Keratinocyte (primary cell): ENCODE results near the gene ST3GAL2. TPM values are rescaled to one million over a fixed set of nuclear protein-coding genes. Genes with fewer than 3 reads are reported as not detected.
"Not testable (repeated sequence)": the region's sequence is repeated elsewhere in the genome, so short reads cannot be mapped to it uniquely, and the experiment has no call there.

ENCODE experiments used
- DNase-seq: peaks from one replicate; pipeline ENCODE4 v3.0.0-alpha.2; 2011; ENCODE audit warnings: low read depth, missing footprints, low spot score
- FAIRE-seq: peaks from 2 replicates; lab custom pipeline; 2011; peaks lifted over from hg19 to GRCh38; lab: Jason Lieb, UNC
- H2AFZ ChIP-seq: 2 replicates; pipeline ENCODE4 v1.6.0; 2012; ENCODE audit warnings: low read length, control low read depth, inconsistent platforms; ENCODE audit not compliant: control insufficient read depth
- H3K27ac ChIP-seq: 2 replicates; pipeline ENCODE4 v1.5.1; 2011; ENCODE audit warnings: low read length; ENCODE audit not compliant: control insufficient read depth, insufficient read depth
- H3K27me3 ChIP-seq: 3 replicates; pipeline ENCODE4 v1.6.0; 2011; ENCODE audit warnings: low read length; ENCODE audit not compliant: control insufficient read depth, insufficient read depth; ENCODE audit errors: extremely low read depth
- H3K36me3 ChIP-seq, 2 experiments: 2 replicates in 1 of 2; 3 replicates in 1 of 2; pipeline ENCODE4 v1.5.1; 2011; ENCODE audit warnings: low read length in 2 of 2, mild to moderate bottlenecking in 1 of 2; ENCODE audit not compliant: control insufficient read depth in 2 of 2, insufficient read depth in 2 of 2; ENCODE audit errors: extremely low read depth in 1 of 2
- H3K4me1 ChIP-seq: 3 replicates; pipeline ENCODE4 v1.5.1; 2011; ENCODE audit warnings: low read length; ENCODE audit not compliant: control insufficient read depth, insufficient read depth; ENCODE audit errors: extremely low read depth
- H3K4me2 ChIP-seq: 3 replicates; pipeline ENCODE4 v1.6.0; 2011; ENCODE audit warnings: low read depth, low read length; ENCODE audit not compliant: control insufficient read depth, insufficient read depth; ENCODE audit errors: extremely low read depth
- H3K4me3 ChIP-seq, 3 experiments: fragments of 200-600 bp in 1 of 3; sonication (generic) in 1 of 3; 2 replicates in 2 of 3; 3 replicates in 1 of 3; pipeline ENCODE4 v1.5.1; 2011 to 2016; ENCODE audit warnings: low read length in 3 of 3, mild to moderate bottlenecking in 3 of 3, control low read depth in 2 of 3, inconsistent platforms in 1 of 3, low read depth in 1 of 3, mixed read lengths in 1 of 3, mixed run types in 1 of 3, moderate library complexity in 1 of 3; ENCODE audit not compliant: control insufficient read depth in 2 of 3, insufficient read depth in 2 of 3; ENCODE audit errors: extremely low read depth in 1 of 3
- H3K79me2 ChIP-seq: 2 replicates; pipeline ENCODE4 v1.6.0; 2012; ENCODE audit warnings: low read length; ENCODE audit not compliant: control insufficient read depth, insufficient read depth
- H3K9ac ChIP-seq: 3 replicates; pipeline ENCODE4 v1.6.0; 2011; ENCODE audit warnings: low read length; ENCODE audit not compliant: control insufficient read depth, insufficient read depth; ENCODE audit errors: extremely low read depth
- H3K9me1 ChIP-seq: 3 replicates; pipeline ENCODE4 v1.6.0; 2011; ENCODE audit warnings: low read length; ENCODE audit not compliant: control insufficient read depth, insufficient read depth; ENCODE audit errors: extremely low read depth
- H3K9me3 ChIP-seq: 2 replicates; pipeline ENCODE4 v1.5.1; 2012; ENCODE audit warnings: low read depth, low read length; ENCODE audit not compliant: control insufficient read depth
- H4K20me1 ChIP-seq: 3 replicates; pipeline ENCODE4 v1.6.0; 2011; ENCODE audit warnings: low read length; ENCODE audit not compliant: control insufficient read depth, insufficient read depth; ENCODE audit errors: extremely low read depth
- EZH2 ChIP-seq: IDR thresholded peaks from one replicate; pipeline ENCODE4 v1.6.1; 2012; ENCODE audit warnings: inconsistent platforms, mild to moderate bottlenecking, low read length, moderate library complexity
- dilution Hi-C: fragments of 300-500 bp; cut with MboI; formaldehyde crosslinking; loops from one replicate; pipeline ENCODE4 v1.7.0; 2020; ENCODE audit warnings: low sequenced_read_pairs; ENCODE audit not compliant: extremely low pct_ligation_motif_present
- polyA plus RNA-seq, 5 experiments: library from polyadenylated mRNA; depleted of rRNA in 3 of 5; stranded (reverse) in 3 of 5; stranded (forward) in 1 of 5; unstranded in 1 of 5; fragments of >200 nt; gene quantifications; 1 replicate in 1 of 5; 2 replicates in 3 of 5; 3 replicates in 1 of 5; pipeline versions ENCODE4 v1.2.1 to v1.2.3, GENCODE V29; 2011 to 2012; ENCODE audit warnings: missing spikeins in 2 of 5, low read depth in 1 of 5, low replicate concordance in 1 of 5
- TF ChIP-seq, protein P1 (sequence below), 3 experiments: IDR thresholded peaks in 1 of 3; conservative IDR thresholded peaks in 1 of 3; optimal IDR thresholded peaks in 1 of 3; 2 replicates in 2 of 3; 3 replicates in 1 of 3; pipeline versions ENCODE3 to v1.5.1; 2011; ENCODE audit warnings: low read length in 3 of 3, mild to moderate bottlenecking in 3 of 3, moderate library complexity in 2 of 3, control low read depth in 1 of 3, inconsistent platforms in 1 of 3; ENCODE audit not compliant: insufficient read depth in 2 of 3; ENCODE audit errors: extremely low read depth in 1 of 3

The ST3GAL2 gene
- polyA plus RNA-seq, 1 donor (not counting 4 experiments of a cell fraction or from before 2014, with no cell fraction given), result 4.0 TPM

- DNase-seq (no peak), FAIRE-seq (no peak)
- Histone ChIP-seq H3K4me3 (no peak overlapping the region), H3K9me1 (no peaks in the 10 kb centered on the region), H3K27ac (no peak overlapping the region), H3K4me1 (no peaks in the 10 kb centered on the region), H3K36me3 (peaks cover 19 to 28% of the 10 kb centered on the region in 2 experiments), H3K9ac (no peak overlapping the region), H3K9me3 (no peaks in the 10 kb centered on the region), H2AFZ (no peak overlapping the region), H4K20me1 (no peaks in the 10 kb centered on the region), H3K4me2 (no peak overlapping the region), H3K27me3 (no peaks in the 10 kb centered on the region), H3K79me2 (no peaks in the 10 kb centered on the region)
- no peak for TF ChIP-seq EZH2
- TF ChIP-seq, protein P1, sequence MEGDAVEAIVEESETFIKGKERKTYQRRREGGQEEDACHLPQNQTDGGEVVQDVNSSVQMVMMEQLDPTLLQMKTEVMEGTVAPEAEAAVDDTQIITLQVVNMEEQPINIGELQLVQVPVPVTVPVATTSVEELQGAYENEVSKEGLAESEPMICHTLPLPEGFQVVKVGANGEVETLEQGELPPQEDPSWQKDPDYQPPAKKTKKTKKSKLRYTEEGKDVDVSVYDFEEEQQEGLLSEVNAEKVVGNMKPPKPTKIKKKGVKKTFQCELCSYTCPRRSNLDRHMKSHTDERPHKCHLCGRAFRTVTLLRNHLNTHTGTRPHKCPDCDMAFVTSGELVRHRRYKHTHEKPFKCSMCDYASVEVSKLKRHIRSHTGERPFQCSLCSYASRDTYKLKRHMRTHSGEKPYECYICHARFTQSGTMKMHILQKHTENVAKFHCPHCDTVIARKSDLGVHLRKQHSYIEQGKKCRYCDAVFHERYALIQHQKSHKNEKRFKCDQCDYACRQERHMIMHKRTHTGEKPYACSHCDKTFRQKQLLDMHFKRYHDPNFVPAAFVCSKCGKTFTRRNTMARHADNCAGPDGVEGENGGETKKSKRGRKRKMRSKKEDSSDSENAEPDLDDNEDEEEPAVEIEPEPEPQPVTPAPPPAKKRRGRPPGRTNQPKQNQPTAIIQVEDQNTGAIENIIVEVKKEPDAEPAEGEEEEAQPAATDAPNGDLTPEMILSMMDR (optimal IDR thresholded peaks at IDR 0.05 in 1 of 3, IDR thresholded peaks at IDR 0.05 in 1 of 3, conservative IDR thresholded peaks at IDR 0.05 in 1 of 3; ENCODE audit: extremely low read depth in 1 of 3, insufficient read depth in 2 of 3, low read length in 3 of 3), result no peak
- dilution Hi-C loops, result no loop called here
Measured at GRCh38 chr16:70370924-70371323, 68.0 kb downstream of the ST3GAL2 start.

- dilution Hi-C loops, H3K4me2 ChIP-seq, FAIRE-seq, H3K79me2 ChIP-seq, H3K27me3 ChIP-seq, DNase-seq, H3K9me1 ChIP-seq, H4K20me1 ChIP-seq, H3K9me3 ChIP-seq, H3K27ac ChIP-seq, H3K9ac ChIP-seq, H2AFZ ChIP-seq, H3K4me1 ChIP-seq, H3K4me3 ChIP-seq: not testable (repeated sequence)
- TF ChIP-seq, protein P1 (optimal IDR thresholded peaks at IDR 0.05 in 1 of 3, IDR thresholded peaks at IDR 0.05 in 1 of 3, conservative IDR thresholded peaks at IDR 0.05 in 1 of 3; ENCODE audit: extremely low read depth in 1 of 3, insufficient read depth in 2 of 3, low read length in 3 of 3), result peak; percentile 27 to 48 (median 48)
- H3K36me3 ChIP-seq, result peaks cover 19 to 29% of the 10 kb centered on the region in 2 experiments
Measured at GRCh38 chr16:70370145-70370544, 68.8 kb downstream of the ST3GAL2 start.
